NOMO-1 (cell line): ENCODE measurements around the gene LIN9.
"Not testable (repeated sequence)": the region's sequence is repeated elsewhere in the genome, so short reads cannot be mapped to it uniquely, and the experiment has no call there.

Source experiments
- DNase-seq, 2 experiments: peaks; one replicate each; lab custom pipeline; 2025; ENCODE audit not compliant: unreplicated experiment in 2 of 2; lab: John Stamatoyannopoulos, UW

The LIN9 gene

GRCh38 chr1:226276987-226277386 is 32.0 kb downstream of the LIN9 start:
- no peak for DNase-seq

- DNase-seq: no peak
Observed at GRCh38 chr1:226276077-226276682, 32.8 kb downstream of the LIN9 start.

- no peak for DNase-seq
Observed at GRCh38 chr1:226274138-226274537, 34.8 kb downstream of the LIN9 start.

DNA sequence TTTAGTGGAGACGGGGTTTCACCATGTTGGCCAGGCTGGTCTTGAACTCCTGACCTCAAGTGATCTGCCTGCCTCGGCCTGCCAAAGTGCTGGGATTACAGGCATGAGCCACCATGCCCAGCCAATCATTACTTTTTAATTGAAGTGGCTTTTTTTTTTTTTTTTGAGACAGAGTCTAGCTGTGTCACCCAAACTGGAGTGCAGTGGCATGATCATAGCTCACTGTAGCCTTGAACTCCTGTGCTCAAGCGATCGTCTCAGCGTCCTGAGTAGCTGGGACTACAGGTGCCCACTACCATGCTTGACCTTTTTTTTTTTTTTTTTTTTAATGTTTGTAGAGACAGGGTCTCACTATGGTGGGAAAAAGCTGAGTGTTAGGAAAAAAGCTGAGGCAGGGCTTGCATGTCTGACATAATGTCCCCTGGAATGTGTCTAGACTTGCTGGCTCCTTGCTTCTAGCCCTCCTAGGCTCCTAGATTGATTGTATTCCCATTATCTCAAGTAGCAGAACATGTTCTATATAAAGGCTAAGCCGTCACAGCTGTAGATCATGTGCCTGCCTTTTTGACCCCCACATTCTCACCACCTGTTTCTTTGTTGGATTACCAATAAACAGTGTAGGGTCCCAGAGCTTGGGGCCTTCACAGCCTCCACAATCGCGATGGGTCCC is 36.6 kb downstream of the LIN9 start:
- not testable (repeated sequence) for DNase-seq

- no peak for DNase-seq
Observed at GRCh38 chr1:226268421-226269124, 40.4 kb downstream of the LIN9 start.

DNA sequence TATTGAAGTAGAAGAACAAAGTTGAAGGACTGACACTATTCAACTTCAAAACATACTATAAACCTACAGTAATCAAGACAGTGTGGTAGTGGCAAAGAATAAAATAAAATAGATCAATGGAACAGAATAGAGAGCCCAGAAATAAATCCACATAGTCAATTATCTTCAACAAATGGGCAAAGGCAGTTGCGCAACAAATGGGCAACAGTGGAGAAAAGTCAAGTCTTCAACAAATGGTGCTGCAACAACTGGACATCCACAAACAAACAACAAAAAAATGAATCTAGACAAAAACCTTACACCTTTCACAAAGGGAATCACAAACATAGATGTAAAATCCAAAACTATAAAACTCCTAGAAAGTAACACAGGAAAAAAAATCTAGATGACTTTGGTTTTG is 47.1 kb downstream of the LIN9 start:
- DNase-seq: no peak

- no peak for DNase-seq
Observed at GRCh38 chr1:226255380-226255779, 53.6 kb downstream of the LIN9 start.

DNA sequence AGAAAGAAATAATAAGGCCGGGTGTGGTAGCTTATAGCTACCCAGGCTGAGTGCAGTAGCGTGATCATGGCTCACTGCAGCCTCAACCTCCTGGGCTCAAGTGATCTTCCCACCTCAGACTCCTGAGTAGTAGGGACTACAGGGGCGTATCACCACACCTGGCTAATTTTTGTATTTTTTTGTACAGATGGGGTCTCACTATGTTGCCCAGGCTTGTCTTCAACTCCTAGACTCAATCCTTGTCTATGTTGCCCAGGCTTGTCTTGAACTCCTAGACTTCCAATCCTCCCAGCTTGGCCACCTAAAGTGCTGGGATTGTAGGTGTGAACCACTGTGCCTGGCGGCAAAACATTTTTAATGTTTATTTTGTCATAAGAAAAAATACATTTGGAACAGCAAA is 55.0 kb downstream of the LIN9 start:
- DNase-seq: no peak

DNA sequence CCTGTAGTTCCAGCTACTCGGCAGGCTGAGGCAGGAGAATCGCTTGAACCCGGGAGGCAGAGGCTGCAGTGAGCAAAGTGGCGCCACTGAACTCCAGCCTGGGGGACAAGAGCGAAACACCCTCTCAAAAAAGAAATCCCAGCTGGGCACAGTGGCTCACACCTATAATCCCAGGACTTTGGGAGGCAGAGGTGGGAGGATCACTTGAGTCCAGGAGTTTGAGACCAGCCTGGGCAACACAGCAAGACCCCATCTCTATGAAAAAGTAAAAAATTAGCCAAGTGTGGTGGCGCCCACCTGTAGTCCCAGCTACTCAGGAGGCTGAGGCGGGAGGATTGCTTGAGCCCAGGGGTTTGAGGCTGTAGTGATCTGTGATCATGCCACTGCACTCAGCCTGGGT is 56.1 kb downstream of the LIN9 start:
- not testable (repeated sequence) for DNase-seq

GRCh38 chr1:226250511-226250910 is 58.5 kb downstream of the LIN9 start:
- no peak for DNase-seq

- DNase-seq: no peak
Observed at GRCh38 chr1:226248796-226249195, 60.2 kb downstream of the LIN9 start.

- peak; percentile 77 to 95 for DNase-seq
Observed at GRCh38 chr1:226248091-226248490, 60.9 kb downstream of the LIN9 start.

- DNase-seq: no peak
Observed at GRCh38 chr1:226239421-226239820, 69.5 kb downstream of the LIN9 start.

DNA sequence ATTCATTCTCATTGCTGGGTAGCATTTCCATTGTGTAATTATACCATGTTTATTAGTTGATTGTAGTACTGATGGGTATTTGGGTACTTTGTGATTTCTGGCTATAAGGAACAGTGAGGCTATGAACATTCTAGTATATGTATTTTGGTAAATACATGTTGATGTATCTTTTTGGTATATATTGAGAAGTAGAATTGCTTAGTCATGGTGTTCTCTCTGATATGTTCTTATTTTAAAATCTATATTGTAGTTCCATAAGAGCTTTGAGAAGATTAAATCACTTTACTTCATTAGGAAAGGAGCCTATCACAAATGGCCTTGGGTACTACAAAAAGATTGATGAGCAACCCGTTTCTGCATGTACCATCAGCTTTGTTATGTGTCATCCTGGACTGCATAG is 72.1 kb downstream of the LIN9 start:
- DNase-seq: no peak

DNA sequence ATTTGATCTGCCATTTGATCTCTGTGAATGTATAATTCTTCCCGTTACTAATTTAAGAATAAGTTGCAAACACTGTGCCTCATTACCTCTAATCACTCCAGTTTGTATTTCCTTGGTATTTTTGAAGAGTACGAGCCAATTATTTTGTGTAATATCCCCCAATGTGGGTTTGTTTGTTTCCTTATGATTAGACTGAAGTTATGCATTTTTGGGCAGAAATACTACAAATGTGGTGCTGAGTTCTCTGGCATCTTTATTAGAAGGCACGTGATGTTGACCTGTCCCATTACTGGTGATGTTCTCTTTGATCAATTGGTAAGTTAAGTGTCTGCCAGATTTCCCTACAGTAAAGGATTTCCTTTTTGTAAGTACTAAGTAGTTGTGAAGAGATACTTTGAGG is 75.2 kb downstream of the LIN9 start:
- no peak for DNase-seq

DNA sequence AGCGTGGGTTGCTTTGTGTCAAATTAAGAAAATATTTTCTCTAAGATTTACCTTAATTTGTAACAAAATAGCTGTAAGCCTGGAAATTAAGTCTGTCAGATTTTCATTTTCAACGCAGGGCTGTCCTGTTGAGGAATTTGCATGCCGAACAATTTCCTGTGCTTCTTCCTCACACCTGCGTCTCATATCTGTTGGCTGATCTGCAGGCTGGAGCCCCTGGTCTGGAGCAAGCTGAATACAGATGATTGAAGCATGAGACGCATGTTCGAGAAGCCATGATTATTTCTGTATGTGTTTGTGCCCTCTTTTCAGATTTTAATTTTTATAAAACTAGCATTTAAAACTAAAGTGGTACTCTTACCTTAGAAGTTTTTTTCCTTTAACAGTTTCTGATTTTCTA is 75.7 kb downstream of the LIN9 start:
- no peak for DNase-seq

- DNase-seq: no peak
Observed at GRCh38 chr1:226226601-226227000, 82.4 kb downstream of the LIN9 start.

GRCh38 chr1:226223786-226224244 is 85.1 kb downstream of the LIN9 start:
- peak in 1 of 2 experiments; percentile 20 for DNase-seq

GRCh38 chr1:226223157-226223785 is 85.7 kb downstream of the LIN9 start, which contains the start of gene MIXL1:
MIXL1 (plus strand) TSS chr1:226223664; CDS start chr1:226223682, 18 bp downstream.
- DNase-seq: no peak

GRCh38 chr1:226222686-226223085 is 86.3 kb downstream of the LIN9 start:
- DNase-seq: no peak

DNA sequence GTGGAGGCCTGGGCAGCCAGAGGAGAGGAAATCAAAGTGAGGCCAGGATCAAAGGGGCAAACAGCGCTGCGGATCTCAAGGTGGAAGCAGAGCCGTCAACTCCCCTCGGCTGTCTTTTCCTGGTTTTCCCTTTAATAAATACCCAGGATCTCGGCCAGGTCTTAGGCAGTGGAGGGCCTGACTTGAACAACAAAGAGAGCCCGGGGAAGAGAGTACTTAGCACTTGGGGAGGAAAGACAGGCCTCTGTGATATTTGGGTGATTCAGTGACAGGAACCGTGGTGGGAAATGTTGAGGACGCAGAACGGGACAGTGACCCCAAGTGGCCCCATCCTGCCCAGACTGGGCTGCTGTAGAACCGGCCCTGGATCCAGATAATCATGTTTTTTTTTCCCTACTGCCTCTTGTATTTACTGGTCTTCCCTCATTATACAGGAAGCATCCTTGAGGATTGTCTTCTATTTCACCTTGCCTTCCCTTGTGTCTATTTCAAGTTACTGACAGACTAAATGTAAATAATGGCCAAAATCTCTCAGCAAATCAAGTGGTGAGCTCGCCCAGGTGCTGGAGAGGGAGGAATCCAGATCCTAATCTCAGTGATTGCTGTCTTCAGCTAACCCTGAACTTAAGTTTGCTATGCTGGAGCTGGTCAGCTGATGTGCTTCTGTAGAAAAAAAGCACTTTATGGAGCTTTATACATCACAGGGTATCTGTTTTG is 88.3 kb downstream of the LIN9 start:
- no peak for DNase-seq
